Stimulated activated CD4-positive, alpha-beta T cell treated with anti-CD3 and anti-CD28 coated beads, Interleukin-1b, Interleukin-23, amount 100 ng/mL, for 4 hours (primary cell): ENCODE results near the gene RNGTT.
"Not testable (repeated sequence)": the region's sequence is repeated elsewhere in the genome, so short reads cannot be mapped to it uniquely, and the experiment has no call there.

Experiments used
- DNase-seq, 2 donors: peaks; one replicate each; pipeline ENCODE4 v3.0.0-alpha.2; 2020; ENCODE audit warnings: low read depth in 2 of 2

The RNGTT gene

DNA sequence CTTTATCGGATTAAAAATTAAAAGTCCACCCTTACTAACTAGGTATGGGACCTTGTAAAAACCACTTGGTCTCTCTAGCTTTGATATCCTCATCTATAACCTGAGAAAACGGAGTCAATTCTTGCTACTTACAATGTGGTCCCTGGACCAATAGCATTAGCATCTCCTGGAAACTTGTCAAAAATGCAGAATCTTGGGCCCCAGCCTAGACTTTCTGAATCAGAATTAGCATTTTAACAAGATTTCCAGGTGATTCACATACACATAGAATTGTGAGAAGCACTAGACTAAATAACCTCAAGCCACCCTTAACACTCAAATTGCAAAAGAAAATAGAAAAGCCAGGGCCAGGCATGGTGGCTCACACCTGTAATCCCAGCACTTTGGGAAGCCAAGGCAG is 96.6 kb downstream of the RNGTT start:
- DNase-seq = no peak

DNA sequence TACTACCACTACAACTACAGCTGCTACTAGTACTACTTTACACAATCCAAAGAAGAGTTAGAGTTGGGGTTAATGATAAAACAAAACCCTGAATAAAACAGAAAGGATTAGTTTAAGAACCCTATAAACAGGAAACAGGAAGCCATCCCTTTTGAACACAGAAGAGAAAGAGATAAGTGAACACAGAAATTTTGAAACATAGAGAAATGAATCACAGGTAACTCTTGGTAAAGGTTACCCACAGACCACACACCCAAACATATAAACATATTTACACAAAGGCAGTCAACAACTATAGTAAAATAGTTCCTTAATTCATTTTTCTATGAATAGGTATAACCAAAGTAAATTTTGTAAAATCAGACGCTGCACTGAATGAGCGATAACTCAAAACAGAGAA is 98.1 kb downstream of the RNGTT start:
- DNase-seq = no peak

DNA sequence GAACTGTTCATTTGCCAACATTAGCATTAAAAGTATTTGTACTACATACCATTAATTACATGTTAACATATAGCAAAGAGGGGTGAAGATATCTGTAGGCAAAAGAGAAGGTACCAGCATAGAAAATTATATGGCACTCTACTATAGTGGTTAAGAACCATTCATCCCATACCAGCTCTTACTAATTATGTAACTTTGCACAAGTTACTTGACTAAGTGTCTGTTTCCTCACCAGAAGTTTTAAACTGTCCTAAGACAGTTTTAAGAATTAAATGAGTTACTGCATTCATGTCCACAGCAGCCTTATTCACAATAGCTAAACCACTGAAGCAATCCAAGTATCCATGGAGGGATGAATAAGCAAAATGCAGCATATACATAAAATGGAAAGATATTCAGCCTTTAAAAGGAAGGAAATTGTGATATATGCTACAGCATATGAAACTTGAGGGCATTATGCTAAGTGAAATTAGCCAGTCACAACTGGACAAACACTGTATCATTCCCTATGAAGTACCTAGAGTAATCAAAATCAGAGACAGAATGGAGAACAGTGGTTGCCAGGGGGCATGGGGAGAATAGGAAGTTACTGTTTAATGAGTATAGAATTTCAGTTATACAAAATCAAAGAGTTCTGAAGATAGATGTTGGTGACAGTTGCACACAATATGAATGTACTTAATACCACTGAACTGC is 98.9 kb downstream of the RNGTT start:
- no peak for DNase-seq

DNA sequence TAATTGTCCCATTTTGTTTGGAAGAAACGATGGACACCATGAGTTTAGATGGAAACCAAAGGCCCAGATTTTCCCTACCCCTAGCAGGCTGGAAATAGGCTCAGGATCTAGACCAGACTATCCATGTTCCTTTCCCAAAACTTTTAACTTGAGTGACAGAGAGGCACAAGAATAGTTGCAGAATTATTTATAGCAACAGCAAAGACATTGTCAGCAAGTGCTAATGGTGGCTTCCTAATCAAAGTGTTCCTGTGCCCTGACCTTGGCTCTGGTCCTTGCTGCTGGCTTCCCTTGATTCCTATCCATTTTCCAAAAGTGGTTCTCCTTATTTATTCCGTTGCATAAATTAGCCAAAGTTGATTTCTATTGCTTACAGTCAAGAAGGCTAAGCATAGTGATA is 103.1 kb downstream of the RNGTT start:
- DNase-seq = no peak

- DNase-seq = no peak
Observed at GRCh38 chr6:88858455-88858854, 105.0 kb downstream of the RNGTT start.

DNA sequence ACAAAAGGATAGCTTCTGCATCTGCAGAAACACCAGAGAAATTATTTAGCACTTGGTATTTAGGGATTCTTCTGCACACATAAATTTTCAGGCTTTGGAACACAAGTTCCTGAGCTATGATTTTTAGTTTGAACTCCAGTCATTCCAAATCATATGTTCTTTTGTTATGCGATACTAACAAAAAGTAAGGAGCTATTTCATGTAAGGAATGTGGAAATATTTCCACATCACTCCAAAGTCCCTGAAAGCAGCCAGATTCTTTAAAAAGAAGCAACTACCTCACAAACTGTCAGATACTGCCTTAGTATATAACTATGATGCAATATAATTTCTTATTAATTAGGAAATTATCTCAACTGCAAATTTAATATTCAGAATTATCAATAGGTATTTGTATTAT is 106.9 kb downstream of the RNGTT start:
- DNase-seq = no peak

- no peak for DNase-seq
Observed at GRCh38 chr6:88855541-88856147, 107.8 kb downstream of the RNGTT start.

GRCh38 chr6:88852775-88853174 is 110.6 kb downstream of the RNGTT start:
- no peak for DNase-seq

- no peak for DNase-seq
Observed at GRCh38 chr6:88852000-88852399, 111.4 kb downstream of the RNGTT start.

DNA sequence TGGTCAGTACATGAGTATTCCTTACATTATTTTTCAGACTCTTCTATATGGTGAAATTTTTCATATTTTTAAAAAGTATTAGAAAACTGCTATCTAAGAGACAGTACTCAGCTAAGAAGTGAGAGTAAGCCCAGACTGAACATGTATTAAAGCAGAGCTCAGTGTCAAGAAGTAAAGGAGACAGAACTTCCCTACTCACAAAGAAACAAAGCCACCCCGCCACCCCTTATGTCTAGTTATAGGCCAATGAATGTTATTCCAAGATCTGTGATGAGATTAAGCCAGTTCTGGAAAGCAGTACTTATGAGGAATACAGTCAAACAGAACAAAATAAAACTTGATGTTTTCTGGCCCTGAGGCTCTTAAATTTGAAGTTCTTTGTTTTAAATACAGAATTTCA is 114.5 kb downstream of the RNGTT start:
- no peak for DNase-seq

- no peak for DNase-seq
Observed at GRCh38 chr6:88843040-88843439, 120.4 kb downstream of the RNGTT start.

GRCh38 chr6:88842320-88842719 is 121.1 kb downstream of the RNGTT start:
- DNase-seq = no peak

GRCh38 chr6:88840796-88841539 is 122.5 kb downstream of the RNGTT start:
- no peak for DNase-seq

- DNase-seq = no peak
Observed at GRCh38 chr6:88840289-88840688, 123.1 kb downstream of the RNGTT start.

DNA sequence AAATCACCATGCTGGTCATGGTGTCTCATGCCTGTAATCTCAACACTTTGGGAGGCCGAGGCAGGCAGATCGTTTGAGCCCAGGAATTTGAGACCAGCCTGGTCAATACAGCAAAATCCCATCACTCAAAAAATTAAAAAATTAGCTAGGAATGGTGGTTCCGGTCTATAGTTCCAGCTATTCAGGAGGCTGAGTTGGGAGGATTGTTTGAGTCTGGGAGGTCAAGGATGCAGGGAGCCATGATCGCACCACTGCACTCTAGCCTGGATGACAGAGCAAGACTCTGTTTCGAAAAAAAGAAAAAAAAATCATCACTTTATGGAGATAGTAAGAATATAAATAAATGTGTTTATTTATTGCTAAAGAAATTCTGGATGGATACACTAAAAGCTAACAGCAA is 124.1 kb downstream of the RNGTT start:
- no peak for DNase-seq

- DNase-seq = no peak
Observed at GRCh38 chr6:88835210-88835609, 128.2 kb downstream of the RNGTT start.

- not testable (repeated sequence) for DNase-seq
Observed at GRCh38 chr6:88833071-88833470, 130.3 kb downstream of the RNGTT start.

GRCh38 chr6:88827599-88827998 is 135.8 kb downstream of the RNGTT start:
- DNase-seq = not testable (repeated sequence)

DNA sequence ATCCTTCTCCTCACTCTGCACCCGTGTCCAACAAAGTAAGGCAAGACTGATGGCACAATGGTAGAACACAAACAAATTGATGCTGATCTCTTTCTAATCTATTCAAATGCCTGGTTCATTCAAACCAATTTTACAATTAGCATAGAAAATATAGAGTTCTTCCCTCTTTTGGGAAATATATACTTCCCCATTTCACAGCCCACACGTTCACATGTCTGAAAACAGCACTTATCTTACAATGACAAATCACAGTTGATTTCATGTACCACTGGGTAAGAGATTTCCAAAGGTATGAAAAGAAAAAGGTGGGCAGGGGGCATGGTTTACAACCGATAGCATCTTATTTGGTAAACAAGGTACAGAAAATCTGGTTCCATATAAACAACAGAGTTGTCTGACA is 137.6 kb downstream of the RNGTT start:
- DNase-seq = no peak

DNA sequence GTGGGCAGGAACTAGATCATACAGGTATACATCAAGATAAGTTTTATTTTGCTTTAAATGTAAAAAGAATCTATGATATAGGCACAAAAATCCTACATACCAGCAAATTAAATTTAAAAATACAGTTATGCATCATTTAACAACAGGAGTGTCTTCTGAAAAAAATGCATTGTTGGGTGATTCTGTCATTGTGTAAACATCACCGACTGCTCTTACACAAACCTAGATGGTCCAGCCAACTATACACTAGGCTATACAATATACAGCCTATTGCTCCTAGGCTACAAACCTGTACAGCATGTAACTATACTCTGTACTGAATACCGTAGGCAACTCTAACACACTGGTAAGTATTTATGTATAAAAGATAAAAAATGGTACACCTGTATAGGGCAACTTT is 139.4 kb downstream of the RNGTT start:
- no peak for DNase-seq

GRCh38 chr6:88815491-88815890 is 147.9 kb downstream of the RNGTT start:
- no peak for DNase-seq

DNA sequence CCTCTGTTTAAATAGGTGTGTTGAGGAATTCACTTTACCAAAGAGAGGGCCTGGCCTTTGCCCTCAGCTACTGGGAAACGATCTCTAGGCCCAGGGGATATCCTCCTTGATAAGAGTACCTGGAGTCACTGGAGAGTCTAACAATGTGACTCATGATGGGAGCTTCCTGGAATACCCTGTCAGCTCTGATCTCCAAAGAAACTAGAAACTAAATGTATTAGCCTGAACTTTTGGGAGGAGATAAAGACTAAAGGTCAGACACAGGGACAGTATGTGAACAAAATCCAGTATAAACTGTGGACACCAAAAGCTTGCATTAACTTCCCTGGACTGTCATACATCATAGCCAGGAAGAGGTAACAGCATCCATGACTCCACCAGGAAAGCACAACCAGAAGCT is 148.5 kb downstream of the RNGTT start:
- DNase-seq = no peak

- DNase-seq = no peak
Observed at GRCh38 chr6:88813045-88813444, 150.4 kb downstream of the RNGTT start.
